HG03103 (cell line): ENCODE measurements around the gene ANKRD33.

Experiments used
- ATAC-seq: cut with Tn5 transposase; IDR thresholded peaks from one replicate; pipeline ENCODE4 v1.9.1; 2021; ENCODE audit warnings: low read depth; ENCODE audit not compliant: unreplicated experiment

The ANKRD33 gene

GRCh38 chr12:51860986-51861385 lies 26.9 kb upstream of the ANKRD33 start:
- ATAC-seq = no peak

DNA sequence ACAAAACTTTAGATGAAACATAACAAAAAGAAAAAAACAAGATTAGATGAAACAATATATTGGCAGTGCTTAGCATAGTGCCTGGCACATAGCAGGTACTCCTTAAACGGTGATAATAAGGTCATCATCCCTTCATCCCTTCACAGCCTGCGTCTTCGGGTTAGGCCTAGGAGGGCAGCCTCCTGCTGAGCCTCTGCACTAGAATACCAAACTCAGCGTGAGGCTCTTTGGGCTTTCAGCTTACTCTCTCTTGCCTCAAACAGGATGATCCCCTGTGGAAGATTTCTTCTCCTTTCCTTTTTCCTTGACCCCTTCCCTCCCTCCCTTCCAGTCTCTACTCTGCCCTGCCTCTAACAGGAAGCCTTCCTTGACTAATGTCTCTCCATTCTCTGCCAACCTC lies 25.0 kb upstream of the ANKRD33 start:
- no peak for ATAC-seq

DNA sequence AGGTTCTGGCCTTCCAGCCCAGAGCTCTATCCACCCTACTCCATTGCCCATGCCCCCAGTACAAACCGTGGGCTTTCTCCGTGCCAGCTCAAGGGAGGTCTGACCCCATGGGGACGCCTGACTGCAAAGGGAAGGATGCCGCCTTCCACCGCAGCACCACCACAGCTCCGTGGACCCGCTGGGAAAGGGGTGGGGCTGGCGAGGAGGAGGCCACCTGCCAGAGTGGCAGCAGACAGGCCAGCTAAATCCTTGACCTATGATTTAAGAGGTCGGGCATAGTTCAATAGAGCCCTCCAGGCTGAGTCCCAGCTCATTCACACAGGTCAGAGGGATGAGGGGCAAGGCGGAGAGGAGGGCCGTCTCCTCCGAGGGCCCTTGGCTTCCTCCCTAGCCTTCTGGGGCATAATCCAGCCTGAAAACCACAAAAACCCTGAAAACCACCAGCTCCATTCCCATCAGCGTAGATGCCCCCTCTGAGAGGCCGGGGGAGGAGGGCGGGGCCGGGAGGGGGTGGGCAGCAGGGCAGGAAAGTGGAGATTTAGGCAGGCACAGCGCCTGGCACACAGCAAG lies 24.5 kb upstream of the ANKRD33 start:
- no peak for ATAC-seq

DNA sequence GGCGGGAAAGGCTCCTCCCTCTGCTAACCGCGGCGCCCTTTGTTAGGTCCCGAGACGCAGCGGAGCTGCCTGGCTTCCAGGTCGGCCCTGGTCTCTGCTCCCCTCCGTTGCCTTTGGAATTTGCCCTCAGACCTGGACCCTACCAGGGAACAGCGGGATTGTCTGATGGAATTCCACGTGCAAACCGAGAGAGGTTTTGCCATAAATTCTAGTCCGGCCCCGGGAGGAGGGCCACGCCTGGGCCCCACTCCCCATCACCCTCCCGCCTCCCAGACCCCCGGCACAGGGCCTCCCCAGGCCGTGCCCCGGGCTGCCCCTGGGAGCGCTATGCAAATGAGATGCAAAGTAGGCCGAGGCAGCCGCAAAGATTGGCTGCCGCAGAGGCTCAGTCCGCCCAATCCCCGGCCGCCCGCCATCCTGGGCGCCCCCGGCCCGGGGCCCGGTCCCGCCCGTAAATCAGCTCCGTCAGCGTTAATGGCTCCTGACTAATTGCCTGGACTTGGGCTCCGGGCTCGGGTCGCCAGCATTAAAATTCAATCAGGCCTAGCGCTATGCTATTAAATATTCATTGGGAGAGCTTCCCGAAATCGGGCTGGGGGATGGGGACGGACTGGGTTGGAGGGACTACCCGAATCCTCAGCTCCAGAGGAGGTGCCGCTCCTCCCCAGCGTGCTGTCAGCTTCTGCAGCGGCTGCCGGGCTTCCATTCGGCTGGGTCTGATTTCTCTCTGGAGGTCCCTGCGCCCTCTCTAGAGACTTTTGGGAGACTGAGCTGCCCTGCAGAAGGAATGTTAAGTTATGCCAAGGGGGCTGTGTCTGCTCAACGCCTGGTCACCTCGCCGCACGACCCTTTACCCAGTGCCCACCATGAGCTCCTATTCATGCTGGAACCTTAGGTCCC lies 23.7 kb upstream of the ANKRD33 start:
- ATAC-seq = no peak

- no peak for ATAC-seq
Observed at GRCh38 chr12:51864833-51865670, 22.9 kb upstream of the ANKRD33 start.

DNA sequence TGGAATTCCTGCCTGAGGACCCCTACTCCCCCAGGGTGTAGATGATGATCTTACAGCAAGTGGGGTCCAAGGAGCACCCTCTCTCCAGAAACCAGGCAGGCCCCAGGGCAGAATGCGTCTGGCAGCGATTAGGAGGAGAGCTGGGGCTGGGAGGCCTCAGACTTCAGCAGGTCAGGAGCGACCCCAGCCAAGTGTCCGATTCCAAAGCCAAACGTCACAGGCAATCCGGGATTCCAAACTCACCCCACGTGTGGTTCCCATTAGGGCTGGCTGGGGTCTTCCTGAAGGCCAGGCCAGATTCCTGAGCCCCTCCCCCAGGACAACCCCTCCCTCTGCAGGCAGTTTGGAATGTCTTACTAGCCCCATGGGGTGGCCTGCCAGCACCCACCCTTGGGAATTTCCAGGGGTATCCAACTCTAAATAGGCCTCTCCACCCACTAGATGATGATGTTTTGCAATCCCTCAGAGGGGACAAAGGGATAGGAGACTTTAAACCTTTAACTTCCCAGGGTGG lies 22.1 kb upstream of the ANKRD33 start:
- no peak for ATAC-seq

DNA sequence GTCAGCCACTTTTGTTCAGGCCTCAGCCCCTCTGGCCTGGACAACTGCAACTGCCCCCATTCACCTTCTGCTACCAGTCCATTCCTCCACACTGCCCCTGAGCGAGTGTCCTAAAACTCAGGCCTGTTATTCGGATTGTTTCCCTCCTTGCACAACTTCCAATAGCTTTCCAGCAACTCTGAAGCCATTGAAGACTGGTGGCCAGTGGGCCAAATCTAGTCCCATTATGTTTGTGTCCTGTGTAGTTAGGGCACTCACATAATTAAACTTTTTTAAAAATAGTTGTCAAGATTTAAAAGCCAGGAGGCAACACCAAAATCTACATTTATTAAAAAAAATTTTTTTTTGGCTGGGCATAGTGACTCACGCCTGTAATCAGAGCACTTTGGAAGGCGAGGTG lies 21.6 kb upstream of the ANKRD33 start:
- no peak for ATAC-seq

GRCh38 chr12:51866762-51867161 lies 21.1 kb upstream of the ANKRD33 start:
- ATAC-seq = no peak

- no peak for ATAC-seq
Observed at GRCh38 chr12:51867371-51867770, 20.5 kb upstream of the ANKRD33 start.

- ATAC-seq = no peak
Observed at GRCh38 chr12:51867796-51868428, 20.0 kb upstream of the ANKRD33 start.

DNA sequence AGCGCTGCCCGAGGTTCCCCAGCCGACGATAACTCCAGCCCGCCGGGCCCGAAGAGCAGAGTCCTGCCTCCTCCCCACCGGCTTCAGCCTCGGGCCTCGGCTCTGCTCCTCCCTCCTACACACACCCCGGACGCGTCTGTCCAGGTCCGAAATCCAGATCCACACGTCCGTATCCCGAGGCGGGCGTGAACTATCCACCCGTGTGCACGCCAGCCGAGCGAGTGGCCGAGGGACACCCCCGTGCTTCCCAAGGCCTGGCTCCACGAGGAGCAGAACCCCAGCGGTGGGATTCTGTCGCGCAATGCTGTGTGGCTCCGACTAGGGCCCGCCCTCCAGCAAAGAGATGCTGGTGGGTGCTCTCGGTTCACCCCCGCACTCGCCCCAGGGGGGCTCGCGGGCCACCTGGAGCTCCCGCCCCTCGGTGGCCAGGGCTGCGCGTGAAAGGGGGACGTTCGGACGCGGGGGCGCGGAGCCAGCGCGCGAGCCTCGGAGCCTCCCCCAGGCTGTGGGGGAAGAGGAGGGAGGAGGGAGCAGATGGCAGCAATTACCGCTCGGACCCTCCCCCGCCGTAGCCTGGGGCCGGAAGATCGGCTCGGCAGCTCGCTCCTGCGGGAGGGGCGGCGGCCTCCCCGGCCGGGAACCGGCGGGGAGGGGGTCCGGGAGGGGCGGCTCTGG lies 18.9 kb upstream of the ANKRD33 start:
- no peak for ATAC-seq

GRCh38 chr12:51869496-51869865 lies 18.4 kb upstream of the ANKRD33 start:
- no peak for ATAC-seq

- ATAC-seq = no peak
Observed at GRCh38 chr12:51869931-51870330, 18.0 kb upstream of the ANKRD33 start.

DNA sequence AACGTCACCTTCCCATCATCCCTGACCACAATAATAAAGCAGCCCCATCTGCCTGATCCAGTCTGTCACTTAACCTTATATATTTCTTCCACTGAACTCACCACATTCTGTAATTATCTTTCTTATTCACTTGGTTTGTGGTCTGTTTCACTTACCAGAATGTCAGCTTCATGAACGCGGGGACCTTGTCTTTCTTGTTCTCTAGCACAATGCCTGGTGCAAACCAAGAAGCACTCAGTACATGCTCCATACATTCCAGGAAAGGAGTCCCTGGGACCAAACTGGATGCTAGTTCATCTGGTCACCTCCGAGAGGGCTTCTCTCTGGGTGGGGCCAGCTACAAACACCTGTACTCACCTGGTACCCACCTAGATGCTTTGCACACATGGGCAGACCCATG lies 17.4 kb upstream of the ANKRD33 start:
- no peak for ATAC-seq

DNA sequence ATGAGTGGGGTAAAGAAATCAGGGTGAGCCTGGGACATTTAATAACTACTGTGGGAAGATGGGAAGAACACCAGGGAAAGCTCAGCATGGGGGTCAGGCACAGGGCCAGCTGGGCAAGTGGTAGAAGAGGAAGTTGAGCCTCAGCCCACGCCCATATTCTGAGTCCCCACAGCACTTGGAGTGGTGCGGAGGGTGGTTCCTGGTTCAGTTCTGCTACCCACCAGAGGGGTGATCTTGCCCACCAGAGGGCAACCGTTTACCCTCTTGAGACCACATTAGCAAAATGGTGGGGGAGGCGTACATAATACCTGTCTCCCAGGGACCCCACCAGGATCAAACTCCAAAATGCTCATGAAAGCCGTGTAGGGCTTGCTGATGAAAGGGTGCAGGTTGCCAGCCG lies 16.8 kb upstream of the ANKRD33 start:
- ATAC-seq = no peak

DNA sequence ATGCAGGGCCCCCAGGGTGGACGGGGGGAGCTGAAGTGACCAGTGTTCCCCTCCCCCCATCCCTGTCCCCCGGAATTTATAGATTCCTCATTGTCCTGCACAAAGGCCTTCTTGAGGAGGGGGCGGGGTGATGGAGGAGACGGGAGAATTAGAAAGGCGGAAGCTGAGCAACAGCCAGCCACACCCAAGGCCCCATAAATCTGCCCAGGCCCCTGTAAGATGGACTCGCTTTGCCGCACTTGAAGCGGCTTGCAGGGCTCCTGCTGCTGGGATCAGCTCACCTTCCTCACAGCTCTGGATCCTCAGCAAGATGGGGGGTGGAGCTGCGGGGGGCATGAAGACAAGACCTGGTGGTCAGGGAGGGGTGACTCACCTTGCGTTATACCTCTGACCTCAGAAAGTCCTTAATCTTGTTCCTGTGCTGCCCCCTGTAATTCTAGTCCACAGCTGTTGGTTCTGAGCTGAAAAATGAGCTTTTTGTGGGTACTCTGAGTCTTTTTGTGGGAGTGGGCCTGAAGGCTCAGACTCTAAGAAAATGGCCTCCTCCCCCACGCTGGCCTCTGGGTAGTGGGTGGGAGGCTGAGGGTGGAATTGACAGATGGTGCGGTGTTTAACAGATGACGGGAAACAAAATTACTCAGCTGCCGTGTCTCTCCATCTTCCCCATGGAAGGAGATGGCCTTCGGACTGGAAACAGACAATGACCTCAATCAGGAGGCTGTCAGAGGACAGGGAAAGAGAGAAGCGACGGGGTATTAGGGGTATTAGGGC lies 15.8 kb upstream of the ANKRD33 start:
- ATAC-seq = no peak

DNA sequence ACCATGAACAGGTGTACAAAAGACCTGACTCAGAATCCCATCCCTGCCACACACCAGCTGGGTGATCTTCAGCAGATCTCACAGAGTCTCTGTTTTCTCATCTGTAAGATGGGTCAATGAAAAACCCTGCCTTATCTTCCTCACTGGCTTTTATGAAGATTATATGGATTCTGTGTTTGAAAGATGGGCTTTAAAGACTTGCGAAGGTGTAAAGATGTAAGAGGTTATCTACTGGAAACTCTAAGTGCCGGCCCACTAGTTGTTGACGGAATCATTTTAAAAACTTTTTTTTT lies 15.3 kb upstream of the ANKRD33 start:
- no peak for ATAC-seq

- no peak for ATAC-seq
Observed at GRCh38 chr12:51873251-51873994, 14.5 kb upstream of the ANKRD33 start.

DNA sequence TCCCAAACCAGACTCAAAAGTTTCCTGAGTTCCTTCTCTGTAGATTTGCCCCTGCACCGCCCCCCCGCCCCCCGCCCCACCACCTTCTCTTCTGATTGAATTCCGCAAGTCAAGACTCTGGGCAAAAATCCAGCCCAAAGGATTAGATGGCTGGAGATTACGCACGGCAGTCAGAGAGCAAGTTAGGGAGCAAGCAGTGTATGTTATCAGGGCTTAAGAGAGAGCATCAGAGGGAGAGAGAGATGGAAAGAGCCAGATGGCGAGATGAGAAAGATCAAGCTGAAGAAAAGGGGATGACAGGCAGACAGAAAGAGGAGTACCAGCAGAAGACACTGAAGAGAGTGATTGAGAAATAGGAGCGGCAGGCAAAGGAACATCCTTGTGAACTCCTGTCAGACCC lies 13.9 kb upstream of the ANKRD33 start:
- ATAC-seq = no peak
